Upper lobe of right lung (tissue), 1 donor: ENCODE results near the gene CTRB2. TPM values are rescaled to one million over a fixed set of nuclear protein-coding genes. Genes with fewer than 3 reads are reported as not detected.
"Not testable (repeated sequence)": the region's sequence is repeated elsewhere in the genome, so short reads cannot be mapped to it uniquely, and the experiment has no call there.

Source experiments
- ATAC-seq: fragments of 200-7000 bp; cut with Tn5 transposase; one replicate; pipeline ENCODE4 v1.9.1; 2020; ENCODE audit warnings: mild to moderate bottlenecking, moderate library complexity
- DNase-seq: peaks from one replicate; pipeline ENCODE4 v3.0.0-alpha.2; 2020
- H3K27ac ChIP-seq: fragments of 200-600 bp; one replicate; pipeline ENCODE4 v1.8.0; 2022
- H3K27me3 ChIP-seq: fragments of 200-600 bp; one replicate; pipeline ENCODE4 v1.8.0; 2022; ENCODE audit warnings: mild to moderate bottlenecking
- H3K36me3 ChIP-seq: fragments of 200-600 bp; one replicate; pipeline ENCODE4 v1.8.0; 2022
- H3K4me1 ChIP-seq: fragments of 200-600 bp; one replicate; pipeline ENCODE4 v1.8.0; 2022
- H3K4me3 ChIP-seq: fragments of 200-600 bp; one replicate; pipeline ENCODE4 v1.8.0; 2022; ENCODE audit warnings: mild to moderate bottlenecking
- H3K9me3 ChIP-seq: fragments of 200-600 bp; one replicate; pipeline ENCODE4 v1.8.0; 2022
- intact Hi-C: fragments of 100-400 bp; cut with DNase I; formaldehyde crosslinking; loops from one replicate; pipeline ENCODE4 v1.11.0; 2022
- total RNA-seq: library from RNA; stranded (reverse); fragmentation: NEBNext Ultra II Directional; extraction: Animal tissue kit (Norgen Biotek cat#: 25700); gene quantifications from one replicate; pipeline ENCODE4 v1.2.1, GENCODE V29; 2021
- TF ChIP-seq, protein P1 (sequence below): fragments of 200-600 bp; IDR thresholded peaks from one replicate; pipeline ENCODE4 v1.8.0; 2022; ENCODE audit warnings: antibody characterized with exemption
- donor health status: DM: no; HTN: yes; CAD: no; lungs with severe emphysema.

CTRB2 gene
- total RNA-seq, 1 donor from 2014 or later: 0.78 TPM

DNA sequence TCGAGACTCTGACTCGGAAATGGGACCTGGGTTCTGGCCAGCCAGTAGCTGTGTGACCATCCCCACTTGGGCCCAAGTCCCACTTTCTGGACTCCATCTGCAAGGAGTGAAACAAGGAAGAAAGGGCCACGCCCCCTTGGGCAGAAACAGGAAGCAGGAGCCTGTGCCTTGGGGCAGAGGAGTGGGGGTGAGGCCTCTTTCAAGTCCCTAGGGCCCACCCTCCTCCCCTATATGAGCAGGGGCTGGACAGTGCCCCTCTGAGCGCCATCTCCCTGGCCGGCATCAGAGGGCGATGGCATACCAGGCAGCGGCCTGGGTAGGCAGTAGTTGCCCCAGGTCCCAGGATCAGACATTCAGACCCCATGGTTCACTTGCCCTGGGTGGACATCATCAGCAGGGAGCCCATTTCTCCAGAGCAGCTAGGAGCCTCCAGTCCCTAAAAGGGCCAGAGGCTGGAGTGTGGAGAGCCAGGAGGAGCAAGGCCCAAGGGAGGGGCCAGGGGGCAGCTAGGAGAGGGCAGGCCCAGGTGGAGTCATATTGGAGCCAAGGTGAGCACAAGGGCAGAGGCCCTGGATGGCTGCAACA is 37.4 kb upstream of the CTRB2 start:
- Histone ChIP-seq H3K4me1 (peaks cover 64% of the 10 kb centered on the region), H3K36me3 (peaks cover 29% of the 10 kb centered on the region), H3K27ac (peak overlapping the region; percentile 88), H3K27me3 (no peaks in the 10 kb centered on the region), H3K4me3 (no peak overlapping the region), H3K9me3 (no peaks in the 10 kb centered on the region)
- TF ChIP-seq, protein P1, sequence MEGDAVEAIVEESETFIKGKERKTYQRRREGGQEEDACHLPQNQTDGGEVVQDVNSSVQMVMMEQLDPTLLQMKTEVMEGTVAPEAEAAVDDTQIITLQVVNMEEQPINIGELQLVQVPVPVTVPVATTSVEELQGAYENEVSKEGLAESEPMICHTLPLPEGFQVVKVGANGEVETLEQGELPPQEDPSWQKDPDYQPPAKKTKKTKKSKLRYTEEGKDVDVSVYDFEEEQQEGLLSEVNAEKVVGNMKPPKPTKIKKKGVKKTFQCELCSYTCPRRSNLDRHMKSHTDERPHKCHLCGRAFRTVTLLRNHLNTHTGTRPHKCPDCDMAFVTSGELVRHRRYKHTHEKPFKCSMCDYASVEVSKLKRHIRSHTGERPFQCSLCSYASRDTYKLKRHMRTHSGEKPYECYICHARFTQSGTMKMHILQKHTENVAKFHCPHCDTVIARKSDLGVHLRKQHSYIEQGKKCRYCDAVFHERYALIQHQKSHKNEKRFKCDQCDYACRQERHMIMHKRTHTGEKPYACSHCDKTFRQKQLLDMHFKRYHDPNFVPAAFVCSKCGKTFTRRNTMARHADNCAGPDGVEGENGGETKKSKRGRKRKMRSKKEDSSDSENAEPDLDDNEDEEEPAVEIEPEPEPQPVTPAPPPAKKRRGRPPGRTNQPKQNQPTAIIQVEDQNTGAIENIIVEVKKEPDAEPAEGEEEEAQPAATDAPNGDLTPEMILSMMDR: no peak
- DNase-seq (no peak), ATAC-seq (peak; percentile 7)
- intact Hi-C loops: no loop called here

DNA sequence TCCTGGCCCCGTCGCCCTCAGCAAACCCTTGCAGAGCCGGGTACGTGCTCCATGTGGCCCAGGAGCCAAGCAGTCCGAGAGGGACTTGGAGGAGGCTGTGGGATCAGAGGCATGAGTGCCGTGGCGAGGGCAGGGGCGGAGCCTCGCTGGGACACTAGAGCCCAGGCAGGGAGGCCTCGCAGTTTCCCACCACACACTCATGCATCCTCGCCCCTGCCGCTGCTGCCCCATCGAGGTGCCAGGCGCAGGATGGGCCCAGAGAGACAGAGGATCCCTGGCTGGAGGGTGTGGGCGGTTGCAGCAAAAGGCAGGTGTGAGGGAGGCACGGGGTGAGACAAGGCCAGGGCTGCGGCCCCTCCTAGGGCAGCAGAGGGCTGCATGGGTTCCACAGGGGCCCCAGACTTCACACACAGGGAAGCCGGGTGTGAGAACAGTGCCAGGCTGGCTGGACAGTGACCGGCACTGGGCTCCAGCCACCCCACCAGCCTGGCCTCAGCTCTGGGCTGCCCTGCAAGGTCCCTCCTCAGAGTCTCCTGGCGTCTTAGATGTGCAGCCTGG is 36.8 kb upstream of the CTRB2 start:
- Histone ChIP-seq H3K27me3 (no peaks in the 10 kb centered on the region), H3K9me3 (no peaks in the 10 kb centered on the region), H3K27ac (peak overlapping the region; percentile 36), H3K4me3 (no peak overlapping the region), H3K4me1 (peaks cover 64% of the 10 kb centered on the region), H3K36me3 (peaks cover 29% of the 10 kb centered on the region)
- TF ChIP-seq, protein P1: no peak
- intact Hi-C loops: no loop called here
- DNase-seq (no peak), ATAC-seq (no peak)

DNA sequence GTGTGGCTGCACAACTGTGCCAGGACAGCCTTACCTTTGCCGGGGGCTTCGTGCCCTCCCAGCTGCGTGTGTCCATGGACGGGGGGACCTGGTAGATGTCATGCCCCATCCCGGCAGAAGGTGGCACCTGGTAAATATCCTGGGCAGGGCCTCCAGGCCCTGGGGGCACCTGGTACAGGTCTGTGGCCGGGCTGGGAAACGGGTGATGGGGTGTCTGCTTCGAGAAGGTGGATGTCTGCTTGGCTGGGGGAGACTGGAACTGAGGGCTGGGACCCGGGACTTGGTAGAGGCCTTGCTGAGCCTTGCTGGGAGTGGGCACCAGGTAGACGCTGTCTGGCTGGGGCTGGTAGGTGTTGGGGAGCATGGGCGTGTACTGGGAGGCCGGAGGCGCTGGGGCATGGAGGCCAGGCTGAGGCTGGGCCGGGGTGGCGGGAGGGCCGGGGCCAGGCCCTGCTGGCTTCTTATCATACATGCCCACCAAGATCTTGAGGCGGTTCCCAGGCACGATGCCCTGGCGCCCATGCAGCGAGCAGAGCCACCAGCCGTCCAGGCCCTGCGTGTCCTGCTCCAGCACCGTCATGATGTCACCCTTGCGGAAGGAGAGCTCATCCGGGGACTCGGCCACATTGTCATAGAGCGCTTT is 35.6 kb upstream of the CTRB2 start:
- intact Hi-C loops, H3K9me3 ChIP-seq, ATAC-seq, H3K27me3 ChIP-seq, H3K27ac ChIP-seq, H3K4me3 ChIP-seq, DNase-seq: not testable (repeated sequence)
- Histone ChIP-seq H3K4me1 (peaks cover 63% of the 10 kb centered on the region), H3K36me3 (peaks cover 29% of the 10 kb centered on the region)

DNA sequence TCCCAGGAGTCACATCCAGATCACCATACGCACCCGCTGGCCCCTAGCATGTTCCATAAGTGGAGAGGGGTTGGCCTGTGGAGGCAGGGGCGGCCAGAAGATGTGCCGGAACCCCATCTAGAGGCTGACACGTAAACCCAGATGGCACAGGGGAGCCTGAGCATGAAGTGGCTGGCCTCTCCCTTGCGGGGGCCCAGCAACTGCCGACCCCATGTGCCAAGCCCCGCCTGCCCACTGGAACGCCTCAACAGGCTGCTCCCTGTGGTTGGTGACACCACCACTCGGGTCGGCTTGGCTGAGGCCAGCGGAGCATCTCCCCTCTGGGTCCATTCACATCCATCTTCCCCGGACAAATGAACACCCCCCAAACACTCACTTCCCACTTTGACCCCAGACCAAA is 35.0 kb upstream of the CTRB2 start:
- ATAC-seq (no peak), DNase-seq (no peak)
- Histone ChIP-seq H3K9me3 (no peaks in the 10 kb centered on the region), H3K27me3 (no peaks in the 10 kb centered on the region), H3K4me1 (peaks cover 57% of the 10 kb centered on the region), H3K27ac (no peak overlapping the region), H3K36me3 (peaks cover 33% of the 10 kb centered on the region), H3K4me3 (no peak overlapping the region)
- TF ChIP-seq, protein P1: no peak
- intact Hi-C loops: no loop called here

DNA sequence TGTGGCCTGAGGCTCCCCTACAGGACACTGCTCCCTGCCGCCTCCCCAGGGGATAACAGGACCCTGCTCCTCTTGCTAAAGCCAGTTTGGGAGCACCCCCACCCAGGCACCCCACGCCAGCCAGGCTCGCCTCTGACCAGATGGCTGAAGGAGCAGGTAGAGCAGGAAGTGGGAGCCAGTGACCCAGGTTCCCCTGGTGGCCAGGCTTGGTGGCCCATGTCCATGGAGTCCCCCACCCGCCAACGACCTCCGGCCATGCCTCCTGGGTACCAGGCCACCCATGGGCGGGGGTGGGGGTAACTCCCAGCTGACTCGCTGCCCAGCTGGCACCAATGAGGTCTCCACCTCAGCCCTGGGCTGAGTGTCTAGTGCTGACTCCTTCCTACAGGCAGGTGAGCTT is 34.5 kb upstream of the CTRB2 start:
- TF ChIP-seq, protein P1: no peak
- DNase-seq (no peak), ATAC-seq (no peak)
- peaks cover 34% of the 10 kb centered on the region for H3K36me3 ChIP-seq
- H3K4me3 ChIP-seq: no peak overlapping the region
- H3K27me3 ChIP-seq: no peaks in the 10 kb centered on the region
- H3K9me3 ChIP-seq: no peaks in the 10 kb centered on the region
- H3K27ac ChIP-seq: no peak overlapping the region
- H3K4me1 ChIP-seq: peaks cover 52% of the 10 kb centered on the region
- intact Hi-C loops: no loop called here

DNA sequence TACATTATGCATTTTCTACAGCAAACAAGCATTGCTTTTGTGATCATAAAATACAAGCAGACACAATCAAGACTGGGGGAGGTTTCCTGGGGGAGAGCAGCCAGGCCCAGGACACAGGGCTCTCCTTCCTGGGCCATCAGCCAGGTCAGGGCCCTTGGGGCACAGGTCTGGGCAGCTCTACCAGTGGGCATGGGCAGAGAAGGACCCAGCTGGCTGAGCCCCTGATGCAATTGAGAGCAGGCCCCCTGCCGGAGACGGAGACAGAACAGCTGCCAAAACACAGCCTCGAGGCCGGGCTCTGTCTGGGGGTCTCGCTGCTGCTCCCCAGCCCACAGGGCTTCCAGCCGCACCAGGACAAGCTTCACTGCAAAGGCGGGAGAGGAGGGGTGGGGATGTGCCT is 33.7 kb upstream of the CTRB2 start:
- H3K36me3 ChIP-seq: peaks cover 34% of the 10 kb centered on the region
- DNase-seq, H3K9me3 ChIP-seq, H3K27me3 ChIP-seq, H3K4me3 ChIP-seq, intact Hi-C loops, ATAC-seq, H3K27ac ChIP-seq: not testable (repeated sequence)
- peaks cover 44% of the 10 kb centered on the region for H3K4me1 ChIP-seq
